Fibroblast of skin of scalp (primary cell): ENCODE data around the gene IRF5.

Source experiments
- DNase-seq: peaks from one replicate; pipeline ENCODE4 v3.0.0-alpha.2; 2013

Gene IRF5

GRCh38 chr7:128921866-128922440, 15.8 kb upstream of the IRF5 start:
- DNase-seq, result no peak

- DNase-seq, result no peak
Observed at GRCh38 chr7:128922496-128923410, 15.0 kb upstream of the IRF5 start.

- DNase-seq, result no peak
Observed at GRCh38 chr7:128923411-128923800, 14.3 kb upstream of the IRF5 start.

GRCh38 chr7:128924707-128925588, 12.8 kb upstream of the IRF5 start:
- DNase-seq, result no peak

GRCh38 chr7:128928159-128928813, 9.4 kb upstream of the IRF5 start:
- DNase-seq, result no peak

GRCh38 chr7:128928882-128929788, 8.6 kb upstream of the IRF5 start:
- no peak for DNase-seq

GRCh38 chr7:128931190-128931798, 6.4 kb upstream of the IRF5 start:
- DNase-seq, result no peak

- DNase-seq, result no peak
Observed at GRCh38 chr7:128931965-128932861, 5.5 kb upstream of the IRF5 start.

- no peak for DNase-seq
Observed at GRCh38 chr7:128932862-128933179, 4.9 kb upstream of the IRF5 start.

GRCh38 chr7:128933180-128933891, 4.4 kb upstream of the IRF5 start:
- no peak for DNase-seq

- no peak for DNase-seq
Observed at GRCh38 chr7:128934361-128935341, 3.1 kb upstream of the IRF5 start.

GRCh38 chr7:128935342-128935730, 2.4 kb upstream of the IRF5 start:
- DNase-seq, result no peak

GRCh38 chr7:128936798-128937197, 929 bp upstream of the IRF5 start:
- no peak for DNase-seq

- no peak for DNase-seq
Observed at GRCh38 chr7:128937271-128937646, 468 bp upstream of the IRF5 start.

GRCh38 chr7:128938544-128939074, 882 bp downstream of the IRF5 start:
- DNase-seq, result no peak

GRCh38 chr7:128939075-128939860, 1.5 kb downstream of the IRF5 start:
- no peak for DNase-seq

- DNase-seq, result no peak
Observed at GRCh38 chr7:128939861-128940410, 2.2 kb downstream of the IRF5 start.
